ENCODE measurements around the gene NAA20. TPM values are rescaled to one million over a fixed set of nuclear protein-coding genes. Genes with fewer than 3 reads are reported as not detected.
A peak's percentile ranks its signal among the peaks of the same experiment; 100 is the strongest.

NAA20 gene
- 38.1 and 40.8 TPM in 2 replicates for total RNA-seq
- long read RNA-seq, transcript NAA20-202 (6 exons, 1,260 nt) = major isoform, 27 of 35 reads
- long read RNA-seq, partial matches to known transcripts = 0 of 35 reads
- long read RNA-seq, other reads (novel, unspliced or antisense) = 7 of 35 reads

- Mint-ChIP-seq H3K27me3 (no peaks in the 10 kb centered on the region), H3K4me1 (ENCODE audit: low read depth) (peaks cover 41% of the 10 kb centered on the region), H3K9me3 (ENCODE audit: low read depth) (no peaks in the 10 kb centered on the region), H3K4me3 (ENCODE audit: low read depth) (peak within 1 kb of the TSS; percentile 86), H3K27ac (peak within 1 kb of the TSS; percentile 96), H3K36me3 (ENCODE audit: insufficient read depth) (no peaks in the 10 kb centered on the region)
- DNase-seq (ENCODE audit: low spot score, unreplicated experiment) = peak; percentile 83
- TF ChIP-seq, protein P1, sequence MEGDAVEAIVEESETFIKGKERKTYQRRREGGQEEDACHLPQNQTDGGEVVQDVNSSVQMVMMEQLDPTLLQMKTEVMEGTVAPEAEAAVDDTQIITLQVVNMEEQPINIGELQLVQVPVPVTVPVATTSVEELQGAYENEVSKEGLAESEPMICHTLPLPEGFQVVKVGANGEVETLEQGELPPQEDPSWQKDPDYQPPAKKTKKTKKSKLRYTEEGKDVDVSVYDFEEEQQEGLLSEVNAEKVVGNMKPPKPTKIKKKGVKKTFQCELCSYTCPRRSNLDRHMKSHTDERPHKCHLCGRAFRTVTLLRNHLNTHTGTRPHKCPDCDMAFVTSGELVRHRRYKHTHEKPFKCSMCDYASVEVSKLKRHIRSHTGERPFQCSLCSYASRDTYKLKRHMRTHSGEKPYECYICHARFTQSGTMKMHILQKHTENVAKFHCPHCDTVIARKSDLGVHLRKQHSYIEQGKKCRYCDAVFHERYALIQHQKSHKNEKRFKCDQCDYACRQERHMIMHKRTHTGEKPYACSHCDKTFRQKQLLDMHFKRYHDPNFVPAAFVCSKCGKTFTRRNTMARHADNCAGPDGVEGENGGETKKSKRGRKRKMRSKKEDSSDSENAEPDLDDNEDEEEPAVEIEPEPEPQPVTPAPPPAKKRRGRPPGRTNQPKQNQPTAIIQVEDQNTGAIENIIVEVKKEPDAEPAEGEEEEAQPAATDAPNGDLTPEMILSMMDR (IDR thresholded peaks at IDR 0.05; ENCODE audit: unreplicated experiment) = peak; percentile 70
Observed at GRCh38 chr20:20017001-20017843, at the start of gene NAA20. NAA20 (plus strand) TSS chr20:20017362; CDS start chr20:20017397, 35 bp downstream.

- Mint-ChIP-seq H3K4me1 (ENCODE audit: low read depth) (peaks cover 21% of the 10 kb centered on the region), H3K27ac (no peak overlapping the region), H3K27me3 (no peaks in the 10 kb centered on the region), H3K36me3 (ENCODE audit: insufficient read depth) (peaks cover 10% of the 10 kb centered on the region), H3K9me3 (ENCODE audit: low read depth) (no peaks in the 10 kb centered on the region), H3K4me3 (ENCODE audit: low read depth) (no peak overlapping the region)
- no peak for DNase-seq (ENCODE audit: low spot score, unreplicated experiment)
- TF ChIP-seq, protein P1 (IDR thresholded peaks at IDR 0.05; ENCODE audit: unreplicated experiment) = no peak
Observed at GRCh38 chr20:19967445-19967844, 49.7 kb upstream of the NAA20 start.

DNA sequence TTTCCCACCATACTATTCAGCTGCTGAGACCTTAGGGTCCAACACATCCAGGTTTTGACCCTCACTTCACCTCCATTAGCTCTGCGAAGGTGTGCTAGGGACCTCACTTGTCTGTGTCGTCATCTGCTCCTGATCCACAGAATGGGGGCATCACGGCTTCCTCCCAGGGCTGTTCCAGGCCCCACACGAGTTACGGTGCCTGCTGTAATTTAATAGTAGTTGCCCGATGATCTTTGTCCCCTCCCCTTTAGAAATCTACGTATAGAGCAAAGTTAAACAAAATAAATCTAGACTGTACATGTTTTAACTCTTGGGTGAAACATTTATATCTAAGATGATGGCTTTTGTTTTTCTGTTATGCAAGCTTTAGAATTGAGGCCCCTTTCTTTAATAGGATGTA is 49.1 kb upstream of the NAA20 start:
- peaks cover 21% of the 10 kb centered on the region for H3K4me1 Mint-ChIP-seq (ENCODE audit: low read depth)
- H3K27ac Mint-ChIP-seq = no peak overlapping the region
- H3K27me3 Mint-ChIP-seq = no peaks in the 10 kb centered on the region
- no peaks in the 10 kb centered on the region for H3K9me3 Mint-ChIP-seq (ENCODE audit: low read depth)
- TF ChIP-seq, protein P1 (IDR thresholded peaks at IDR 0.05; ENCODE audit: unreplicated experiment) = no peak
- H3K36me3 Mint-ChIP-seq (ENCODE audit: insufficient read depth) = peaks cover 10% of the 10 kb centered on the region
- DNase-seq (ENCODE audit: low spot score, unreplicated experiment) = no peak
- H3K4me3 Mint-ChIP-seq (ENCODE audit: low read depth) = no peak overlapping the region

DNA sequence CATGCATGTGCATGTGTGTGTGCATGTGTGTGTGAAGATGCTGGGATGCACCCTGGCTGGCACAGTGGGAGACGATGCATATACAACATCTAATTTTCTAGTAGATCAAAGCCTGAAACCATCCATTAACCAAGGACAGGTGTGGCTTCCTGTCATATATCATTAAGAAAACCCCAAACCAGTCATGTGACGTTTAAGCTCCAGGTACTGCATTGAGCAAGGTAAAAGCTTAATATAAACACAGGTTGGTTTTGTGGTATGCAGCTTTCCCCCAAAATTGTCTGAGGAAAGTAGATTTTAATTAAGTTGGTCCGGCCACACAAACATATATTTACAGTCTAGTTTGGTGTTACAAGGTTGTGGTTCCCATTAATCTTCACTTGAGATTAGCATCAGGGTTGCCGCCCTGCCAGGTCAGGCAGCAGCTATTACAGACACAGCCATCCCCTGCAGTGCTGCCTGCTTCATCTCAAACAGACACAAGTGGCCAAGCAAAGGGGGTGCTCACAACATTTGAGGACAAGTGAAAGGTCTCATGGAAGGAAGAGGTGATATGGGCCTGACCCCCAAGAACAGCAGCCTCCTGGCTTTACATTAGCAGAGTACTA is 48.6 kb upstream of the NAA20 start:
- no peak overlapping the region for H3K4me3 Mint-ChIP-seq (ENCODE audit: low read depth)
- peaks cover 10% of the 10 kb centered on the region for H3K36me3 Mint-ChIP-seq (ENCODE audit: insufficient read depth)
- no peaks in the 10 kb centered on the region for H3K27me3 Mint-ChIP-seq
- peaks cover 22% of the 10 kb centered on the region for H3K4me1 Mint-ChIP-seq (ENCODE audit: low read depth)
- H3K9me3 Mint-ChIP-seq (ENCODE audit: low read depth) = no peaks in the 10 kb centered on the region
- DNase-seq (ENCODE audit: low spot score, unreplicated experiment) = no peak
- H3K27ac Mint-ChIP-seq = no peak overlapping the region
- TF ChIP-seq, protein P1 (IDR thresholded peaks at IDR 0.05; ENCODE audit: unreplicated experiment) = no peak

DNA sequence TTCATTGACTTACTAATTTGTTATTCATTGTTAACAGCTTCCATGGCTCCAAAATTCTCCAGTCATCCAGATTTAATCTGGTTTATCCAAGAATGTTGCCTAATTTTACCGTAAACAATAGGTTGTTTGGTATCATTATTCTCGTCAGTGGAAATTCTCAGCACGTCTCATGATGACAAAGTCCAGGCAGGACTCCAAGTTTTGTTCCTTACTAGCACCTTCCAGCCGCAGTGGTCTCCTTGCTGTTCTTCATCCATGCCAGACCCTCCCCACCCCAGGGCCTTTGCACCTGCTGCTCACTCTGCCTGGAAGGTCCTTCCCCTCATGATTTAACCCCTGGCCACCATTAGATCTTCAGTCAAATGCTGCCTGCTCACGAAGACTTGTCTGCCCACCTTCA is 48.1 kb upstream of the NAA20 start:
- Mint-ChIP-seq H3K4me3 (ENCODE audit: low read depth) (no peak overlapping the region), H3K4me1 (ENCODE audit: low read depth) (peaks cover 23% of the 10 kb centered on the region), H3K27me3 (no peaks in the 10 kb centered on the region), H3K27ac (no peak overlapping the region), H3K9me3 (ENCODE audit: low read depth) (no peaks in the 10 kb centered on the region), H3K36me3 (ENCODE audit: insufficient read depth) (peaks cover 10% of the 10 kb centered on the region)
- no peak for DNase-seq (ENCODE audit: low spot score, unreplicated experiment)
- TF ChIP-seq, protein P1 (IDR thresholded peaks at IDR 0.05; ENCODE audit: unreplicated experiment) = no peak
